Activated T-cell treated with anti-CD3 and anti-CD28 coated beads for 24 hours (primary cell): ENCODE data around the gene COQ5.
"Not testable (repeated sequence)": the region's sequence is repeated elsewhere in the genome, so short reads cannot be mapped to it uniquely, and the experiment has no call there.

Experiments
- DNase-seq: peaks from one replicate; pipeline ENCODE4 v3.0.0-alpha.2; 2020; ENCODE audit warnings: low read depth

Gene COQ5

GRCh38 chr12:120528861-120529525 is at the start of gene COQ5:
Gene COQ5 (minus strand): TSS chr12:120529158. CDS start chr12:120529141, 17 bp downstream.
- DNase-seq: peak; percentile 80

GRCh38 chr12:120574106-120574505 is 45.1 kb upstream of the COQ5 start:
- DNase-seq: no peak

GRCh38 chr12:120573560-120573959 is 44.6 kb upstream of the COQ5 start:
- no peak for DNase-seq

- no peak for DNase-seq
Measured at GRCh38 chr12:120571299-120571698, 42.3 kb upstream of the COQ5 start.

GRCh38 chr12:120563495-120563894 is 34.5 kb upstream of the COQ5 start:
- no peak for DNase-seq

GRCh38 chr12:120562906-120563305 is 33.9 kb upstream of the COQ5 start:
- DNase-seq: no peak

- no peak for DNase-seq
Measured at GRCh38 chr12:120557589-120557988, 28.6 kb upstream of the COQ5 start.

GRCh38 chr12:120554678-120555077 is 25.7 kb upstream of the COQ5 start:
- no peak for DNase-seq

- DNase-seq: no peak
Measured at GRCh38 chr12:120546050-120546386, 17.1 kb upstream of the COQ5 start.

- DNase-seq: no peak
Measured at GRCh38 chr12:120544691-120545090, 15.7 kb upstream of the COQ5 start.

GRCh38 chr12:120542166-120542565 is 13.2 kb upstream of the COQ5 start:
- no peak for DNase-seq

GRCh38 chr12:120540445-120540844 is 11.5 kb upstream of the COQ5 start:
- no peak for DNase-seq

- DNase-seq: no peak
Measured at GRCh38 chr12:120539303-120539702, 10.3 kb upstream of the COQ5 start.

GRCh38 chr12:120538281-120539156 is 9.6 kb upstream of the COQ5 start:
- DNase-seq: no peak

- DNase-seq: no peak
Measured at GRCh38 chr12:120537856-120538220, 8.9 kb upstream of the COQ5 start.

GRCh38 chr12:120536064-120536791 is 7.3 kb upstream of the COQ5 start:
- DNase-seq: no peak

- DNase-seq: peak; percentile 26
Measured at GRCh38 chr12:120534703-120535655, 6.0 kb upstream of the COQ5 start.

- peak; percentile 61 for DNase-seq
Measured at GRCh38 chr12:120534203-120534702, 5.3 kb upstream of the COQ5 start, which contains the start of gene RNF10. Gene RNF10 (plus strand): TSS chr12:120534356. CDS start chr12:120534812, 456 bp downstream.

GRCh38 chr12:120532701-120533238 is 3.8 kb upstream of the COQ5 start:
- no peak for DNase-seq

GRCh38 chr12:120530418-120530761 is 1.4 kb upstream of the COQ5 start:
- DNase-seq: not testable (repeated sequence)
